Glomerular visceral epithelial cell (primary cell): Measurements from ENCODE around the gene LLGL1.

Experiments
- DNase-seq: peaks from one replicate; pipeline ENCODE4 v3.0.0-alpha.2; 2016; ENCODE audit errors: extremely low spot score

Gene LLGL1

DNA sequence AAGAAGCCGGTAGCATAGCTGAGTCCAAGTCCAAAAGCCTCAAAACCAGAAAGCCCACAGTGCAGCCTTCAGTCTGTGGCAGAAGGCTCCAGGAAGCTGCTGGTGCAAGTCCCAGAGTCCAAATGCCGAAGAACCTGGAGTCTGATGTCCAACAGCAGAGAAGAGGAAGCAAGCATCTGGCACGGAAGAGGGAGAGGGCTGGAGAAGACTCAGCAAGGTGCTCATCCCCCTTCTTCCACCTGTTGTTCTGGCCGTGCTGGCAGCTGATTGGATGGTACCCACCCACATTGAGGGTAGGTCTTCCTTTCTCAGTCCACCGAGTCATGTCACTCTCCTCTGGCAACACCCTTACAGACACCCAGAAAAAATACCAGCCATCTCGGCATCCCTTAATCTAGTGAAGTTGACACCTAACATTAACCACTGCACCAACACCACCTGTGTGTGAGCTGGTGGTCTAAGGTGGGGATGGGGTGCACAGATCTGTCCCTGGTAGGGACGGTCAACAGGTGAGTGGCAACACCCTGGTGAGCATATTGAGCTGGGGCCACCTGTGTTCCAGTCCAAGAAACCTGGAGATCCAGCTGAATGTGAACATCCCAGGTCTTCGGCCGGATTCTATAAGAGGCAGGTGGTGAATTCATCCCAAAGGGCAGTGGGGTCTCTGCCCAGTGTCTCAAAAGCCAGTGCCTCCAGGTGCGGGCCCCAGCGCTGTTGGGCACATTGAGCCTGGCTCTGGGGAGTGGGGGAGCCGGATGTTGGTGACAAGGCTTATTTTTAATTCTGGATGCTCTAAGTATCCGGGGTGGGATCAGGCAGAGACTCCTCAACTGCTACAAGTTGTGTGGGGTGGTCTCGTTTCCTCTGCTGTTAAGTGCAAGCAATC lies 44.9 kb downstream of the LLGL1 start:
- DNase-seq: no peak

DNA sequence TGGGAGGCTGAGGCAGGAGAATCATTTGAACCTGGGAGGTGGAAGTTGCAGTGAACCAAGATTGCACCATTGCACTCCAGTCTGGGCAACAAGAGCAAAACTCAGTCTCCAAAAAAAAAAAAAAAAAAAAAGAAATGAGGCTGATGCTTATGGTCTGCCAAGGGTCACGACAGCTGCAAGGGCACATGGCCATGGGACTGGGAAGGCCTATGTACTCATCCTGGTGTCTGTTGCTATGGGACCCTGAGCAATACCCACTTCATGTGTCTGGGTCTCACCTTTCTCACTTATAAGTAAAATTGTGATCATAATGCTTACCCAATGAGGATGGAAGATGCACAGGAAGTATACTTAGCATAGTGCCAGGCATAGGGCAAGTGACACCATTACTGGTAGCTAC lies 51.6 kb downstream of the LLGL1 start:
- no peak for DNase-seq

DNA sequence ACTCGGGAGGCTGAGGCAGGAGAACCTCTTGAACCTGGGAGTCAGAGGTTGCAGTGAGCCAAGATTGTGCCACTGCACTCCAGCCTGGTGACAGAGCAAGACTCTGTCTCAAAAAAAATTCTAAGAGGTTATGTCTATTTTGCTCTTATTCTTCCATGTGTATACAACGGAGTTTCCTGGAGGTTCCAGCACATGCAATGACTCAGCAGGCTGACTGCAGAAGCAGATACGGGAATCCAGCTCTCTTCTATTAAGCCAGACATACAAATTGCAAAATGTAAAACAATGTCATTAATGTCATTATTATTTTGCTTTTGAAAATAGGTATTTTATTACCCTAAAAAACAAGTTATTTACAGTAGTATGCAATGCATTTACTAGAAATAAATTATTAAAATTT lies 53.4 kb downstream of the LLGL1 start:
- DNase-seq: no peak

DNA sequence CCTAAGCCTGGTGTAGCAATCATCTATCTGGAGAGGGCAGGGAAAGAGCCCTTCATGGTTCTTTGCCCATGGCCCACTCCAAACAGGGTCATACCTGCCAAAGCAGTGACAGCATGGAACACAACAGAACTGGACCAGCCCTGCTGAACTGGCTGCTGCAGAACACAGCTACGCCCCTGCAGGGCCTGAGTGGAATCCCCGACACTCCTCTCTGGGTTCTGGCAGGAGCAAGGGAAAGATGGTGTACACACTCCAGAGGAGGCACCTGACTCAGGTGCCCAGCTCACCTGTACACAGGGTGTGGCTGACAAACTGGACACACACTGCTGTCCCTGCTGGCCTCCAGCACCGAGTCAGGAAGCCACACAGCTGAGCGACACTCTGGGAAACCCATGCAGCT lies 54.8 kb downstream of the LLGL1 start:
- no peak for DNase-seq

DNA sequence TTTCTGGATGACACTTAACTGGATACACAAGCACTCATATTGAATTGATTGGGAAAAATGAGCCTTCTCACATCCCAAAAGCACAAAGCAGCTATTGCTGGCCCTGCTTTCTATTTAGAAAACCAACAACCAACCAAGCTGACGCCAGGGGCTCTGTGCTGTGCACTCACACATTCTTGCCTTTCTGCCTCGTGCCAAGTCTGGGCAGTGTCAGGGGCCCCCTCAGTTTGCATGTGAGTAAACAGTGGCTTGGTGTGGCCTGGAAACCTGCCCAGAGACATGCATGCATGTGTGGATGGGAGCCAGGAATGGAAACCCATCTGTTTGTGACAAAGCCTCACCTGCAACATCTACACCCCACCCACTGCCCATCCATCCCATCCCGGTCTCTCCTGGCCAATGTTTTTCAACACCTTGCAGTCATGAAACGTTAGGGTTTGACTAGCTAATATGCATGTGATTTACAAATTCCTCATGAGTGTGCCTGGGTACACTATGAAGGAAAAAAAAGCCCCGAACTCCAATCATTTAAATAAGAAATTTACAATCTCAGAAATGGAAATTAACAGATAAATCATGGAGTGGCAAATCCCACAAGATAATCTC lies 55.4 kb downstream of the LLGL1 start:
- DNase-seq: no peak

DNA sequence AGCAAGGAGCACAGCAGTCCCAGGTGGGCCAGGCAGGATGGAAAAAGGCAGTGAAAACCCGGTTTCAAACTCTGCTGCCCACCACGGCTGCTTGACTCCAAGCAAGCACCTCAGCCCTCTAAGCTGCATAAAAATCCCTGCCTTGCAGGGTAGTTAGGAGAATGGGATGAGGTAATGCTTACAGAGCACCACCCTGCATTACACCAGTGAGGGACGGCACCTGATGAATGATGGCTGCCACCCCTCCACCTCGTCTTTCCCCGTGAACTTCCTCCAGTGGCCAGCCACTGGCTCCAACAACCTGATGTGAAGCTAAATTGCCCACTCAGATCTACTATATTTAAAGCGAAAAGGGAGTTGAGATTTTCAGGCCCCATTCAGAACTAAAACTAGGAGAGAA lies 56.4 kb downstream of the LLGL1 start:
- DNase-seq: no peak

DNA sequence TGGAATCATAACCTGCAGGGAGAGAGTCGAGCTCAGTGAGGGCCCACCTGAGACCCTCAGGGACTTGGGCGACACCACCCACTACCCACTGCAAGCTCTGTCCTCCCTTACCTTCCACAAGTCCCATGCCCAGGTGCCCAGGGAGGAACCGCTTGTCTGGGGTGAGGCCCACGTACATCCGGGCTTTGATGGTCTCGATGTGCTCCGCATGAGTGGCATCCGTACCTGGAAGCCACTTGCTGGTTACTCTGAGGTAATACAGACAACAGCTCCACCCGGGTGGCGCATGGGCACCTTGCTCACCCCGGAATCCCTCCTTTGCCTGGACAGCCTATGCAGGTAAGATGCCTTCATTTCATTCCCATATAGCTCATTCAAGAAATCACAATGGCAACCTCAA lies 59.9 kb downstream of the LLGL1 start:
- no peak for DNase-seq

DNA sequence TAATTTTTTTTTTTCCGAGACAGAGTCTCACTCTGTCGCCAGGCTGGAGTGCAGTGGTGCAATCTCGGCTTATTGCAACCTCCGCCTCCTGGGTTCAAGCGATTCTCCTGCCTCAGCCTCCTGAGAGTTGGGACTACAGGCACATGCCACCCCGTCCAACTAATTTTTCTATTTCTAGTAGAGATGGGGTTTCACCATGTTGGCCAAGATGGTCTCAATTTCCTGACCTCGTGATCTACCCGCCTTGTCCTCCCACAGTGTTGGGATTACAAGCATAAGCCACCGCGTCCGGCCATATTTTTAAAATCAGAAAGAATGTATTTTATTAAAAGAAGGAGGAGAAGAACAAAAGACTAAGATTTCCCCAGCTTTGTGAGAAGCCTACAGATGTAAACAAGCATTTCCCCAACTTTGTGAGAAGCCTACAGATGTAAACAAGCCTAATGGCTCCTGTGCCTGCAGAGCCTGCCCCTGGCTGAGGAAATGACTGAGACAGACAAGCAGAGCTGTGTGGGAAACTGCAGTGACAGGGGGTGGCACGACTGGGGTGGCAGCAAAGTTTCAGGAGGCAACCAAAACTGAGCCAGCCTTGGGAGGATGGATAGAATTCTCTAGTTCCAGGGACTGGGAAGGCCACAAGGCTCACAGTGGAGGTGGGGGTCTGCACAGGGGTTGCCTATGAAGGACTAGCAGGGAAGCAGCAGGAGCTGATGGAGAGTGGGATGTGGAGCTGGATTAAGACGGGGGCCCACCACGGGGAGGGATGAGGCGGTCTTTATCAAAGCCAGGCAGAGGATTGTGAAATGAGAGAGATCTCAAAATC lies 66.5 kb downstream of the LLGL1 start:
- no peak for DNase-seq
